GM18508 (cell line): ENCODE measurements around the gene SEMA3B.
"Not testable (repeated sequence)": the region's sequence is repeated elsewhere in the genome, so short reads cannot be mapped to it uniquely, and the experiment has no call there.

Source experiments
- ATAC-seq: cut with Tn5 transposase; IDR thresholded peaks from one replicate; pipeline ENCODE4 v1.9.1; 2021; ENCODE audit warnings: moderate number of reproducible peaks; ENCODE audit not compliant: insufficient read depth, unreplicated experiment

SEMA3B gene

DNA sequence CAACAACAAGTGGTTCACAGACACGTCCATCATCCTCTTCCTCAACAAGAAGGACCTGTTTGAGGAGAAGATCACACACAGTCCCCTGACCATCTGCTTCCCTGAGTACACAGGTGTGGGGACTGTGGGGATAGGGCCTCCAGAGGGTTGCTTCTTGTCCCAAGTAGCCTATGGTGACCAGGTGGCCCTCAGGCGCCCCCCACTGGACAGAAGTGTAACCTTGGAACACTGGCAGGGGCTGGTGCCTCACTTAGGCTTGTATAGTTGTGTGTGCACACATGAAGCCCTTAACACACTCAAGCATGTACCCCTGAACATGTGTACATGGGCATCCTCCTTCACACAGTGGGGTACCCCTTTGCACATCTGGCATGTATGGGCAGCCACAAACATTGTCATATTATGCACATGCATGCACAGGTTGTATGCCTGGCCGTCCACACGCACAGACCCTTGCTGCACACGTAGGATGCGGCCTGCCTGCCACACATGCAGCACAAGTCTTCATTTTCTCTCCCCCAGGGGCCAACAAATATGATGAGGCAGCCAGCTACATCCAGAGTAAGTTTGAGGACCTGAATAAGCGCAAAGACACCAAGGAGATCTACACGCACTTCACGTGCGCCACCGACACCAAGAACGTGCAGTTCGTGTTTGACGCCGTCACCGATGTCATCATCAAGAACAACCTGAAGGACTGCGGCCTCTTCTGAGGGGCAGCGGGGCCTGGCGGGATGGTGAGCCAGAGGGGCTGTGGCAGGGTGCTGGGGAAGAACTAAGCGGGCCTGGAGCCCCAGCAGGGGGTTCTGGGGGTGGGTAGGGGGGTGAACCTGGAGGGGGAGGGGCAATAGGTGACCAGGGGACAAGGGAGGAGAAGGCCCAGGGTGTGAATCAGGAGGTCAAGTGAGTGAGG, 11.7 kb upstream of the SEMA3B start:
- no peak for ATAC-seq

DNA sequence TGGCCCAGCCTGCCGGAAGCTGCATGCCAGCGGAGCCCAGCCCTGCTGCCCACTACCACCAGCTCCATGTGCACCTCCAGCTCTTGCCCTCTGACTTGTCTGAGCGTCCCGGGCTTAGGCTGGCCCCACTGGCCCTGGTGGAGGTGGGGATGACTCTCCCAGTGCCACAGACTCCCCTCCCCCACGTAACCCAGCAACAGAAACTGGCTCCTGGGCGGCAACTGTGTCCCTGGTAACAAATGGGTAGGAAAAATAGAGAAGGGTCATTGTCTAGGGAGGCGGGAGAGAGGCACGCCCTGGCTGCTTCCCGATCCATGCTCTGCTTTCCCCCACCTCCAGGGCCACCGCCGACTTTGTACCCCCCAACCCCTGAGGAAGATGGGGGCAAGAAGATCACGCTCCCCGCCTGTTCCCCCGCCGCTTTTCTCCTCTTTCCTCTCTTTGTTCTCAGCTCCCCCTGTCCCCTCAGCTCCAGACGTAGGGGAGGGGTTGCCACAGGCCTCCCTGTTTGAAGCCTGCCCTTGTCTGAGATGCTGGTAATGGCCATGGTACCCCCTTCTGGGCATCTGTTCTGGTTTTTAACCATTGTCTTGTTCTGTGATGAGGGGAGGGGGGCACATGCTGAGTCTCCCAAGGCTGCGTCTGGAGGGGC, 10.8 kb upstream of the SEMA3B start:
- ATAC-seq, result no peak

DNA sequence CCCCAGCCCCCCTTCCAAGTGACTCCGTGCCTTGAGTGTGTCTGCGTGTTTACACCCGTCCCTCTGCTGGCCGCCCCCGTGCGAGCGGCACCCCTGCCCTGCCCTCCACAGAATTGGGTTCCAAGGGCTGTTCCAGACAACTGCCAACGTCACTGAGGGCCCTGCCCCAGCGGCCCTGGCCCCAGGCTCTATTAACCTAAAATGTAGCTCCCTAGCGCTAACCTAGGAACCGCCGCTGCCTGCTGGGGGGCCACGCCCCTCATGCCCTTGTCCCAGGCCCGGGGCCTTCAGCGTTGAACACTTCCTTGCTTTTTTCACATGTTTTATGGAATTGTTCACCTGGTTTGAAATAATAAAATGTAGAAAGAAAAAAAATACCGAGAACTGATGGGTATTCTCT, 10.0 kb upstream of the SEMA3B start:
- no peak for ATAC-seq

DNA sequence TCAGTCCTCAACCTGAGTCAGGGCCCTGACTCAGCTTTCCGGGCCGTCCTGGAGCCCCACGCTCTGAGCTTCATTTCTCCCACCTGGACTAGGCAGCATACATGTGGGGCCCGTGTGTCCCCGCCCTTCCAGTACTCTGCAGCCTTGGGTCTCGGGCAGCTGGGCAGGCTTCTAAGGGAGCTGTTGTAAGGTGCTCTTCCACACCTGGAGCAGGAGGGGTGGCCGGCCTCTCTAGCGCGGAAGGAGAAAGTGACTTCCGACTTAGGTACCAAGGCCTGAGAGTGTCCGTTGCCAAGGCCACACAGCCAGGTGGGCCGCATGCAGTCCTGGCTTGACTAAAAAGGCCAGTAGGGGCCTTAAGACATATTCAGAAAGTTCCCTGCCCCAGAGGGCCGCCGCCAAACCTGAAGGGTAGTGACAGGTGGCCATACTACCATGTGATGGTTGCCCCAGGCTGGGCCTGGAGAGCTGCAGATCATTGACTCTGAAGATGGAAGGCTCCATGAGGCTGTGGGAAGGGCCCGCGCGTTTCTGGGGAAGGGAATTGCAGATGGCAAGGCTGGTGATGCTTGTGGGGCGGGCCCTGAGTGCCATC, 9.4 kb upstream of the SEMA3B start:
- ATAC-seq, result no peak

DNA sequence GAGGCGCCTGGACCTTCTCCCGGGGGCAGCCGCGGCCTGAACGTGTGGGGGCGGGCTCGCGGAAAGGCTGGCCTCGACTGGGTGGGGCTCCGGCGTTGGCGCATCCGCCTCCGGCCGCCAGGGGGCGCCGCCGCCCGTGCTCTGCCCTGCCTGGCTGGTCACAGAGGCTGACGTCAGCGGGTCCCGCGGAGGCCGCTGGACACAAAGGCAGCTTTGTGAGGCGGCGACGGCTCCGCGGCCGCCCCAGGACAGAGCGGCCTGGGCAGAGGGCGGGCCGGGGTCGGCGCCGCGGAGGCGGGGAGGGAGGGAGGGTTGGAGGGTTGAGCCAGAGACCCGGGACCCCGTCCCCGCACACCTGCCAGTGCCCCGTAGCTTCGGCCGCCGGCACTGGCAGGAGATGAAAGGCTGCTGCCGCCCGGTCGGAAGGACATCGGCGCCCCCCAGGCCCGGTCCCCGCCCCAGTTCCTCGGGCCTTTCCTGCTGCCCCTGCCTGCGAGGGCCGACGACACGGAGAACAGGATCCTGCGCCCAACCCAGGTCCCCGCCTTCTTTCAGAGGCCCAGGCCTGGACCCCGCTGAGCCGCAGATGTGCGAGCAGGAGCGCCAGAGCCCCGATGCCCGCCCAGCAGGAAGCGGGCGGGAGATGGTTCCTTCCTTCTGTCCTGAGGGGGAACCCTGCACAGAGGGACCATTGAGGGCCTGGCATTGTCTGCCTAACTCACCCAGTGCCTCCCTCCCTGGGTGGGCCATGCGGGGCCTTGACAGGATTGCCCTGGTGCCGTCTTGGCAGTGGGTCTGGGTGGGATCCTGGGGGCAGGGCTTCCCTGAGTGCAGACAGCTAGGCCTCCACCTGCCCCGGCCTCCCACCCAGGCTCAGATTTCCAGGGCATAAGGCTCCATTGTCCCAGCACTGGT, 8.7 kb upstream of the SEMA3B start:
- ATAC-seq, result no peak

DNA sequence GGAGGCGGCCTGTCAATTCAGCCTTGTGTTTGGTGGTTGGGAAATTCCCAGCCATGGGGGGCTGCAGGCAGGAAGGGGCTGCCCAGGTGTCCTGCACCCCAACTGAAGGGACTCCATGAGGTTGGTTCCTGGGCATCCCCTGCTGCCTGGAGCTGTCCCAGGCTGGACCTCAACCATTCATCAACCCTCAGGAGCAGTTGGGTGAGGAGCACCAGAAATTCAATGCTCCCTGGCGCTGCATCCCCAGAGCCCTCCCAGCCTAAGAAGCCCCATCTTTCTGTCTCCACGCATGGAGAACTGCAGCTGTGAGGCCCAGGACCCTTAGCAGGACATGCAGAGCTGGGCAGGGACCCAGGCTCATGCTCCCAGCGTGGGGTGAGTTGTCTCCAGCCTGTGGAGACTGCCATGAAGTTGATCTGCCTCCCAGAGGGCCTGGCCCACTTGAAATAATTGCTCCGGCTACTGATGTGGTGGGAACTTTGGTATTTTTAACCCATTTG, 8.0 kb upstream of the SEMA3B start:
- no peak for ATAC-seq

DNA sequence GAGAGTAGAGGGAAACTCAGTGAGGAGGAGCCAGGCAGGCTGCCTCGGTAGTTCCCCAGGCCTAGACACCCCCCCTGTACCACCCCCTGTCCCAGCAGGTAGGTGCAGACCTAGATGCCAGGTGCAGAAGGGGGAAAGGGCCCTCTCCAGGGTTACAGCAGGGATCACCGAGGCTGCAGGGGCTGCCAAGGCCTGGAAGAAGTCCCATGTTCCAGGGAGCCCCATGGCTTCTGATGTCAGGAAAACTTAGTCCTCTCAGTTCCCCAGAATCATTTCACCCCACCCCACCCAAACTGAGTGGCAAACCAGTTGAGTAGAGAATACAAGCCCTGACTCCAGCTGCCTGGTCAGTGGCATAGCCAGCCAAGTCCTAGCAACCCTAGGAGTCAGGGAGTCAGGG, 7.4 kb upstream of the SEMA3B start:
- no peak for ATAC-seq

DNA sequence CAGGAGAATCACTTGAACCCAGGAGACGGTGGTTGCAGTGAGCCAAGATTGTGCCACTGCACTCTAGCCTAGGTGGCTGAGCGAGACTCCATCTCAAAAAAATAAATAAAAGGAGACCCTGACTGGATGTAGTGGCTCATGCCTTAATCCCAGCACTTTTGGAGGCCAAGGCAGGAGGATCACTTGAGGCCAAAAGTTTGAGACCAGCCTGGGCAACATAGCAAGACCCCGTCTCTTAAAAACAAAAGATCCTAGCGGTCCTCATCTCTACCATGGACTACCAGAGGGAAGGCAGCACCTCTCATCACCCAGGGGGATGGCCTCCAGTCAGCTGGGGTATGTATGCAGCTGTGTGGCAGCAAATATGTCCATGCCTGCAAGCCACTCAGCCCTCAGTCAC, 6.7 kb upstream of the SEMA3B start:
- ATAC-seq, result not testable (repeated sequence)

DNA sequence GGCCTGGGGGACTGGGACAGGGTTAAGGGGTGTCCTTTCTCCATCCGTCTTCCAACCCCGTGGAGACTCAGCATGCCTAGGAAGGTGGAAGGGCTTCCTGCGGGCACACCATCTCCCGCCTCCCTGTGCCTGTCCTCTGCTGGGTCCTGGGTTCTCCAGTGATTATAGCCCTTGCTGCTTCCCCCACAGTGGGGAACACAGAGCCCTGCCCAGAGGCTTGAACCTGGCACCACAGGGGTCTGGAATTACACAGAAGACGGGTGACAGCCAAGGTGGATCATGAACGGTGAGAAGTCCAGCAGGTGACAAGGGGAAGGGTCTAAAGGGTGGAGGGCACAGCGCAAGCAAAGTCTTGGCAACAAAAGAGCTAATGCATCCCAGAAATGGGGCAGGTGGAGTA, 6.2 kb upstream of the SEMA3B start:
- no peak for ATAC-seq

DNA sequence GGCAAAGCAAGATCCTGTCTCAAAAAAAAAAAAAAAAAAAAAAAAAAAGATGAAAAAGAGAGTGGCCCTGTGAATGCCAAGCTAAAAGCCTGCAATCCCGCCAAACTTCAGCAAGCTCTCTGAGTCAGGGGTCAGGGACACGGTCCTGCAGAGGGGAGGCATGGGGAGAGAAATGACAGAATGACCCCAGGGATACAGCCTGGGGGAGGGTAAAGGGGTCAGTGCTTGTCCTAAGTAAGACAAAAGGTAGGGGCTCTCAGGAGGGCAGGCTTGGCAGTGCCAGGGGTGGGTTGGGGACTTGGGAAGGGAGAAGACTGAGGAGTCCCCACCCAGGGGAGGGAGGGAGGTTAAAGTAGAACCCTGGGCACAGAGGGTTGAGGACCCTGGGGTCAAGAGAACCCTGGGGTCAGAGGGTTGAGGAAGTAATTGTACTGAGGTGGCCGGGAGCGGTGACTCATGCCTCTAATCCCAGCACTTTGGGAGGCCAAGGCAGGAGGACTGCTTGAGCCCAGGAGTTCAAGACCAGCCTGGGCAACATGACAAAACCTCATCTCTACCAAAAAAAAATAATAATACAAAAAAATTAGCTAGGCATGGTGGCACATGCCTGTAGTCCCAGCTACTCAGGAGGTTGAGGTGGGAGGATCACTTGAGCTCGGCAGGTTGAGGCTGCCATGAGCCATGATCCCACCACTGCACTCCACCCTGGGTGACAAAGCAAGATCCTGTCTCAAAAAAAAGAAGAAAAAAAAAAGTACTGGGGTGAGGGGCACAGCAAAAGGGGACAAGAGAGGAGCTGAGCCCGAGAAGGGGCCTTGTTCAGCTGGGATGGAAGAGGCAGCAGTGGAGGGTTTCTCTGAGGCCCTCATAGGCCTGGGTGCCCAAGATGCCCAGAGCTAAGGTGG, 5.2 kb upstream of the SEMA3B start:
- no peak for ATAC-seq

DNA sequence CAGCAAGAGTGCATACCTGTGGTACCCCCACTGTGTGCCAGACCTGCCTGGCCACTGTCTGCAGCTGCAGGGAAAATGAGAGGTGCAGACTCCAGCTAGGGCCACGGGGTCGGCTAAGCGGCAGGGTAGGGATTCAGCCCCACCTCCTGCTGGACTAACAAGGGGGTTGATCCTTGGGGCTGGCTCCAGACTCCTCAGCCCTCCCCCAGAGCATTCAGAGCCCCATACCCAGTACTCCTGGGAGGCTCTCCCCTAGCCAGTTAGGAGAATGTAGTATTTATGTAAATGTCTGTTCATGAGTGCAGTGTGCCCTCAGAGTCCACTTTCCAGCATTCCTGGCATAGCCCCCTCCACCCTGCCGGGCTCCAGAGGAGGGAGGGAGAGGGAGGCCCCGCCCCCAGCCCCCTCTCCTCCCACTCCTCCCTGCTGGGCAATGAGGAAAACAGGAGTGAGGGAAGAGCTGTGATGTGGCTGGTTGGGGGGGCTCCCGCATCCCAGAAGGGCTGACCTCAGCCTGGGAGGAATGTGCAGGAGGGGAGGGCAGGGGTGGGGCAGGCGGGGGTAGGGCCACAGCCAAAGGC, 4.5 kb upstream of the SEMA3B start:
- no peak for ATAC-seq

DNA sequence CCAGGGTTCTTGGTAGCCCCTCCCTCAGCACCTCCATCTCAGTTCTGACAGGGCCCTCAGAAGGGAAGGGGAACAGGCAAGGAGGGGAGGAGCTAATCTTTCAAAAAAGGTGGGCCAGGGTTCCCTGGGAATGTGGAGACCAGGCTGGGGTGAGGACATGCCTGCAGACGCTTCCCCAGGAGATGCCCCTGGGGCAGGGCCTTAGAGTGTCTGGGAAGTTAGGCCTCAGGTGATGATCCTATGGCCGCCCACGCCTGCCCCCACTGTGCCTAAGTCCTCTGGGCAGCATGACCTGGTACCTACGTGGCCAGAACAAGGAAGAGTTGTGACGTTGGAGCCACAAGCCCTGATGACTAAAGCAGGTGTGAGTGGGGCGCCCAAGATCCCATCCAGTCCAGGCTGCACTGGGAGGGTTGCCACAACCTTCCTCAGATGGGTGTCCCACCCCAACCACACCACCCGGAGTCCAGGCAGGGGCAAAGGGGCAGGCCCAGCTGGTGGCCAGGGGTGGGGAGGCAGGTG, 3.9 kb upstream of the SEMA3B start:
- ATAC-seq, result no peak

DNA sequence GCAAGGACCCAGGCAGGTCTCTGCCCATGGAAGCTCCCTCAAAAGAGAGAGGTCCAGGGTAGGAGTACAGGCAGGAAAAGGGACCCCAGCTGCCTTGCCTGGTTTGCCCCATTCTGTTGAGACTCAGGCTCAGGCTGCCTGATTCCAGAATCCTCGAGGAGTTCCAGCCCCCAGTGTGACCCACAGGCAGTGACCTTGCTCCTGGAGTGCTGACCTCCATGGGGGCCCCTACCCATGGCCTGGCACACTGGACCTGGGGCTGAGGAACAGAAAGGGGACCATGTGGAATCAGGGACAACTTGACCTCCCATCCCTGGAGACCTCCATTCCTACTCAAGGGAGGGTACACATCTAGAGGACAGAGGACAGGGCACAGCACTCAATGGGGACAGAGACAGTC, 3.4 kb upstream of the SEMA3B start:
- ATAC-seq, result no peak

DNA sequence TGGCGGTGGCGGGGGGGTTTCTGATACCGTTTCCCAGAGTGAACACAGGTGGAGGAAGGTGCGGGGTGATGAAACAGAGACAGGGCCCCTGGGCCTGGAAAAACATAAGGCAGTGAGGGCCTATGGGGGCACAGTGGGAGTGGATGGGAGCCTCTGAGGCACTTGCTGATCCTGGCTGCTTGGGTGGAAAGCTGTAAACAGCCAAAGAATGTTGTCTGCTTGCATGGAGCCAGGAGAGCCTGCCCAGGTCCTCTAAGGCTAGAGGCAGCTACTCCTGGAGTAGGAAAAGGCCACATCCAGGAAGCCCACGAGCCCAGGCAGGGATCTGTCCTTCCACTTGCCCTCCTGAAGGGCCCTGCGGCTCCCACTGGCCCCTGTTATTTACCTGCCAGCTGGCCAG, 2.9 kb upstream of the SEMA3B start:
- no peak for ATAC-seq

DNA sequence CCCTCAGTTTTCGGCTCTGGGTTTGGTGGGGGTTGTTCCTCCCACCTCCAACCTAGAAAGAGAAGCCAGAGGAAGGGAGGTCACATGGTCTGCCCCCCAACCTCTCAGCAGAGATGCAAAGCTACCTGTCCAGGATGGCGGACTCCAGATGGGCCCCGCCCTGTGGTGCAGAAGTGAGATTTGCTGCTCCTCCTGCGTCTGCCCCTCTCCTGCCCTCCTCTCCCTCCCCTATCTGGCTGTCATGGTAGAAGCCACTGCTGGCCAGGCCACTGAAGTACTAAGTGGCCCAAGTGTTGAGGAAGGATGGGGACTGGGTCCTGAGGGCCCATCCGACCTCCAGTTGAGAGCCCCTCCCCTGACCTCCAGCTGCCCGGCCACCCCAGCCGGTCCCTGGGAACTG, 2.1 kb upstream of the SEMA3B start:
- no peak for ATAC-seq

DNA sequence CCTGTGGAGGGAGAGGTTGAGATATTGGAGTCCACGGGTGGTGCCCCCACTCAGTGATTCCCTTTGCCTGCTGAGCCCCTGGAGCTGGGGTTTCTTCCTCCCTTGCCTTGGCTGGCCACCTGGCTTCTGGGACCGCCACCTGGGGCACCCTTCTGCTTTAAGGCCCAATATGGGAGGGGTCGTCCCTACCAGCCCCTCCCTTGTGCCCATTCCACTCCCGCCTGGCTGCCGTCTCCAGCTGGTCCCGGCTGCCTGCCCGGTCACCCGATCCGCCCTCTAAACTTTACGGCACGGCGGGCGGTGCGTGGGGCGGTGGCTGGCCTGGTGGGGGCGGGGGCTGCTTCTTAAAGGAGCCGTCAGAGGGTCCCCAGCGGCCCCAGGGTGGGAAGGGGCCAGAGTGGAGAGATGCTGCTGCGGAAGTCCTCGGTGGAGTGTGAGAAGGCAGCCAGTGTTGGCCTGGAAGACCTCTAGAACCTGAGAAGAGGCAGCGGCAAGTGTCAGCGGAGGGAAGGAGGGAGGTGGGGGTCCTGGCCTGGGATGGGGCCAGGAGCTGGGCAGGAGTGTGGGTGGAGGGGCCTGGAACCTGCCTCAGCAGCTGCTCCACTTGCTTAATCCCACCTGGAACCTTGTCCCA, 1.6 kb upstream of the SEMA3B start:
- ATAC-seq, result no peak

DNA sequence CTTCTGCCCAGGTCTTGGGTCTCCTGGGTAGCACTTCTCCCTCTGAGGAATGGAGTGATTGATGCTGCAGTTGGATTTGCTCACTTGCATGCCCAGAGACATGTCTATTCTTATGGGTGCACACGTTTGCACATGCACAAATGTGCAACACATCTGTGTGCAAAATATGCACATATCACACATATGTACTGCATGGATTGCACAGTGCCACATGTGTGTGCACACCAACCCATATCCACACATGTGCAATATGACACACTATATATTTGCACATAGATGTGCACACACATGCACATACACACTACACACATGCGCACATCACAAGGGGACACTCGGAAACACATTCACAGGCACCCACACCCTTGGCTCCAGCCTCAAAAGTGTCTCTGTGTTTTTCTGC, 671 bp upstream of the SEMA3B start:
- ATAC-seq, result no peak

DNA sequence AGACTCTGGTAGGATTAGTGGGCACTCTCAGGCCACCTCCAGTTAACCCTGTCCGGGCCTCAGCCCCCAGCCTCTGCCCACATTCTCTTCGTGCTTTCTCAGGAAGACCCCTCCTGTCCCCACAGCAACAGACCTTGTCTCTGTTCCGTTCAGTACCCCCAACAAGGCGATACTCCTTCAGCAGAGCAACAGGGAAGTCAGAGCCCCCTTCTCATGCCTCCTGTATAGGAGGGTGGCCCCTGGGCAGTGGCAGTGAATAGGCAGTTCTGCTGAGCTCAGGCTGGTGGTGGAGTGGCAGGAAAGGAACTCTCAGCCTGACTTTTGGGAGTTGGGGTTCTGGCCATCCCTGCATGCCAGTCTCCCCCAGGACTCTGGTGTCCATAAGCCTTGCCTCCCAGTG, 513 bp downstream of the SEMA3B start:
- no peak for ATAC-seq
